GM21576 (cell line): ENCODE data around the gene GALNT2.
A peak's percentile ranks its signal among the peaks of the same experiment; 100 is the strongest.

Source experiments
- ATAC-seq: cut with Tn5 transposase; IDR thresholded peaks from one replicate; pipeline ENCODE4 v1.9.1; 2021; ENCODE audit warnings: mild to moderate bottlenecking, moderate library complexity; ENCODE audit not compliant: unreplicated experiment

GALNT2 gene

GRCh38 chr1:230158415-230159291 lies 91.6 kb downstream of the GALNT2 start:
- no peak for ATAC-seq

GRCh38 chr1:230159580-230159979 lies 92.5 kb downstream of the GALNT2 start:
- no peak for ATAC-seq

GRCh38 chr1:230160957-230161771 lies 94.1 kb downstream of the GALNT2 start:
- ATAC-seq, result no peak

- no peak for ATAC-seq
These were observed 96.2 kb downstream of the GALNT2 start for GRCh38 chr1:230163205-230163604.

GRCh38 chr1:230163719-230164118 lies 96.7 kb downstream of the GALNT2 start:
- ATAC-seq, result no peak

GRCh38 chr1:230165536-230165935 lies 98.5 kb downstream of the GALNT2 start:
- ATAC-seq, result no peak

- no peak for ATAC-seq
These were observed 99.5 kb downstream of the GALNT2 start for GRCh38 chr1:230166366-230167132.

GRCh38 chr1:230167419-230167852 lies 100.4 kb downstream of the GALNT2 start:
- peak; percentile 37 for ATAC-seq

- no peak for ATAC-seq
These were observed 102.6 kb downstream of the GALNT2 start for GRCh38 chr1:230169454-230170152.

- no peak for ATAC-seq
These were observed 103.1 kb downstream of the GALNT2 start for GRCh38 chr1:230170153-230170547.

GRCh38 chr1:230170622-230171021 lies 103.6 kb downstream of the GALNT2 start:
- ATAC-seq, result no peak

GRCh38 chr1:230171356-230172015 lies 104.4 kb downstream of the GALNT2 start:
- ATAC-seq, result no peak

- no peak for ATAC-seq
These were observed 105.0 kb downstream of the GALNT2 start for GRCh38 chr1:230172016-230172537.

GRCh38 chr1:230173187-230173975 lies 106.3 kb downstream of the GALNT2 start:
- ATAC-seq, result no peak

GRCh38 chr1:230174041-230174440 lies 107.0 kb downstream of the GALNT2 start:
- ATAC-seq, result no peak

GRCh38 chr1:230174471-230175162 lies 107.6 kb downstream of the GALNT2 start:
- no peak for ATAC-seq

GRCh38 chr1:230175163-230175747 lies 108.2 kb downstream of the GALNT2 start:
- ATAC-seq, result no peak

GRCh38 chr1:230175839-230176238 lies 108.8 kb downstream of the GALNT2 start:
- ATAC-seq, result no peak
